IMR-90 (cell line): Measurements from ENCODE around the gene MAGI1. TPM values are rescaled to one million over a fixed set of nuclear protein-coding genes. Genes with fewer than 3 reads are reported as not detected.

Source experiments
- ATAC-seq: fragments of 200-7000 bp; cut with Tn5 transposase; 2 replicates; pipeline ENCODE4 v1.9.1; 2020; ENCODE audit warnings: low read depth, mild to moderate bottlenecking, moderate library complexity
- BruUV-seq: library from RNA; stranded (reverse); fragments of 400-500 nt; replicated peaks from 2 replicates; lab custom pipeline; 2021; lab: Mats Ljungman, UMichigan
- CTCF ChIA-PET: fragments of 300-600 bp; formaldehyde crosslinking; extraction: SDS; loops from one replicate; lab custom pipeline; 2021; ENCODE audit warnings: antibody characterized with exemption; lab: Yijun Ruan, JAX
- POLR2A ChIA-PET: fragments of 300-600 bp; sonication (Branson Sonifier 250); formaldehyde crosslinking; loops from one replicate; lab custom pipeline; 2022; ENCODE audit warnings: antibody characterized with exemption; ENCODE audit not compliant: unreplicated experiment; lab: Charles Lee
- DNase-seq: peaks from one replicate; pipeline ENCODE4 v3.0.0; 2013
- H2AFZ ChIP-seq: replicated peaks from 2 replicates; pipeline ENCODE3; 2013; ENCODE audit warnings: low read length, mild to moderate bottlenecking; ENCODE audit not compliant: poor library complexity
- H2AK5ac ChIP-seq: 2 replicates; pipeline ENCODE4 v1.6.1; 2013; ENCODE audit warnings: low read depth, low read length, inconsistent platforms
- H2AK9ac ChIP-seq: replicated peaks from 2 replicates; pipeline ENCODE3; 2013; ENCODE audit warnings: mild to moderate bottlenecking, low read depth, low read length, moderate library complexity; ENCODE audit not compliant: poor library complexity
- H2BK120ac ChIP-seq: 2 replicates; pipeline ENCODE4 v1.6.1; 2013; ENCODE audit warnings: low read depth, low read length, inconsistent platforms
- H2BK15ac ChIP-seq: 3 replicates; pipeline ENCODE4 v1.6.1; 2013; ENCODE audit warnings: low read depth, low read length, inconsistent platforms
- H2BK20ac ChIP-seq: 2 replicates; pipeline ENCODE4 v1.6.1; 2013; ENCODE audit warnings: low read depth, mild to moderate bottlenecking, inconsistent platforms, low read length, moderate library complexity
- H2BK5ac ChIP-seq: 2 replicates; pipeline ENCODE4 v1.6.1; 2013; ENCODE audit warnings: mild to moderate bottlenecking, low read depth, low read length, inconsistent platforms; ENCODE audit not compliant: poor library complexity, severe bottlenecking
- H3K14ac ChIP-seq: replicated peaks from 2 replicates; pipeline ENCODE4 v1.6.1; 2013; ENCODE audit warnings: low read depth, low read length, inconsistent platforms
- H3K18ac ChIP-seq: 2 replicates; pipeline ENCODE4 v1.6.1; 2013; ENCODE audit warnings: low read depth, low read length, control low read depth
- H3K23ac ChIP-seq: 2 replicates; pipeline ENCODE4 v1.6.1; 2013; ENCODE audit warnings: low read depth, low read length, inconsistent platforms
- H3K27ac ChIP-seq: 2 replicates; pipeline ENCODE4 v1.5.1; 2013; ENCODE audit warnings: mild to moderate bottlenecking, control low read depth, low read length; ENCODE audit not compliant: insufficient read depth
- H3K27me3 ChIP-seq: 2 replicates; pipeline ENCODE4 v1.6.1; 2013; ENCODE audit warnings: low read length; ENCODE audit not compliant: control insufficient read depth, insufficient read depth
- H3K36me3 ChIP-seq: 2 replicates; pipeline ENCODE4 v1.6.1; 2013; ENCODE audit warnings: low read length, mixed read lengths; ENCODE audit not compliant: control insufficient read depth, insufficient read depth
- H3K4ac ChIP-seq: 2 replicates; pipeline ENCODE4 v1.6.1; 2013; ENCODE audit warnings: low read depth, low read length, inconsistent platforms
- H3K4me1 ChIP-seq: 2 replicates; pipeline ENCODE4 v1.6.1; 2013; ENCODE audit warnings: low read length, mixed read lengths; ENCODE audit not compliant: control insufficient read depth, insufficient read depth
- H3K4me2 ChIP-seq: 2 replicates; pipeline ENCODE4 v1.6.1; 2013; ENCODE audit warnings: low read depth, mild to moderate bottlenecking, control low read depth, low read length, moderate library complexity
- H3K4me3 ChIP-seq: 2 replicates; pipeline ENCODE4 v1.5.1; 2013; ENCODE audit warnings: low read depth, mild to moderate bottlenecking, control low read depth, low read length, moderate library complexity; ENCODE audit not compliant: insufficient read depth
- H3K56ac ChIP-seq: 2 replicates; pipeline ENCODE4 v1.6.1; 2013; ENCODE audit warnings: low read length, inconsistent platforms; ENCODE audit not compliant: insufficient read depth; ENCODE audit errors: extremely low read depth
- H3K79me1 ChIP-seq, 2 experiments: 2 replicates each; pipeline ENCODE4 v1.6.1; 2013; ENCODE audit warnings: low read length in 2 of 2, inconsistent platforms in 1 of 2, low read depth in 1 of 2
- H3K9ac ChIP-seq: 2 replicates; pipeline ENCODE4 v1.6.1; 2013; ENCODE audit warnings: low read depth, low read length, control low read depth
- H3K9me1 ChIP-seq: 2 replicates; pipeline ENCODE4 v1.6.1; 2013; ENCODE audit warnings: low read length, inconsistent platforms; ENCODE audit not compliant: insufficient read depth
- H3K9me3 ChIP-seq: 2 replicates; pipeline ENCODE4 v1.6.1; 2013; ENCODE audit warnings: low read length; ENCODE audit not compliant: control insufficient read depth, insufficient read depth
- H4K20me1 ChIP-seq: 2 replicates; pipeline ENCODE4 v1.6.1; 2013; ENCODE audit warnings: low read length, inconsistent platforms; ENCODE audit not compliant: insufficient read depth
- H4K5ac ChIP-seq: 2 replicates; pipeline ENCODE4 v1.6.1; 2013; ENCODE audit warnings: mild to moderate bottlenecking, low read depth, low read length, control low read depth
- H4K8ac ChIP-seq, 2 experiments: 2 replicates each; pipeline ENCODE4 v1.6.1; 2013; ENCODE audit warnings: low read depth in 2 of 2, low read length in 2 of 2, control low read depth in 1 of 2, inconsistent platforms in 1 of 2
- H4K91ac ChIP-seq: 2 replicates; pipeline ENCODE4 v1.6.1; 2013; ENCODE audit warnings: low read depth, low read length, inconsistent platforms; ENCODE audit not compliant: insufficient read depth
- BHLHE40 ChIP-seq: fragments of 150-350 bp; IDR thresholded peaks from 2 replicates; pipeline ENCODE4 v1.6.1; 2016; ENCODE audit warnings: mild to moderate bottlenecking, low read depth, low read length
- CEBPB ChIP-seq: IDR thresholded peaks from 2 replicates; pipeline ENCODE4 v1.6.1; 2012; ENCODE audit warnings: low read depth, low read length, improper control_type of control experiment
- FOS ChIP-seq: fragments of 150-350 bp; IDR thresholded peaks from 2 replicates; pipeline ENCODE4 v1.6.1; 2016; ENCODE audit warnings: low read depth, low read length
- MAFK ChIP-seq: IDR thresholded peaks from 2 replicates; pipeline ENCODE4 v1.6.1; 2012; ENCODE audit warnings: low read depth, low read length, improper control_type of control experiment
- RAD21 ChIP-seq: IDR thresholded peaks from 2 replicates; pipeline ENCODE4 v1.6.1; 2012; ENCODE audit warnings: low read length, improper control_type of control experiment
- RCOR1 ChIP-seq: IDR thresholded peaks from 2 replicates; pipeline ENCODE4 v1.6.1; 2012; ENCODE audit warnings: mild to moderate bottlenecking, low read length, improper control_type of control experiment; ENCODE audit not compliant: insufficient replicate concordance
- WGBS, 2 experiments: methylation state at CpG; one replicate each; pipeline versions ENCODE4 v1.1.5 to v1.1.7; 2013; ENCODE audit warnings: missing lambda C conversion rate in 2 of 2; ENCODE audit not compliant: insufficient read length in 1 of 2; ENCODE audit errors: extremely low coverage in 2 of 2; 5-methylcytosine and 5-hydroxymethylcytosine counted together
- dilution Hi-C: fragments of 300-500 bp; cut with HindIII; formaldehyde crosslinking; loops from one replicate; pipeline ENCODE4 v1.14.3; 2018; ENCODE audit warnings: low sequenced_read_pairs; ENCODE audit not compliant: unreplicated experiment
- in situ Hi-C: fragments of 300-500 bp; cut with MboI; formaldehyde crosslinking; loops from 3 replicates; pipeline ENCODE4 v1.14.3; 2019; ENCODE audit warnings: low sequenced_read_pairs, inconsistent platforms, mixed read lengths
- intact Hi-C: fragments of 100-400 bp; cut with micrococcal nuclease; formaldehyde crosslinking; loops from 2 replicates; pipeline ENCODE4 v1.10.0; 2022
- polyA plus RNA-seq, 3 experiments: library from polyadenylated mRNA; depleted of rRNA; stranded (reverse); fragments of >200 nt; gene quantifications; 2 replicates each; pipeline ENCODE4 v1.2.3, GENCODE V29; 2012; ENCODE audit warnings: low replicate concordance in 1 of 3
- total RNA-seq: library from RNA; depleted of rRNA; stranded (reverse); fragments of >200 nt; gene quantifications from 2 replicates; pipeline ENCODE4 v1.2.3, GENCODE V29; 2012

MAGI1 gene
- total and polyA plus RNA-seq, 2 of the 4 experiments (the other 2 are of a cell fraction), result 14.5 to 24.2 TPM

- H2AFZ ChIP-seq, result no peak overlapping the region
- intact Hi-C loops (no loop called here), in situ Hi-C loops (no loop called here), dilution Hi-C loops (no loop called here)
- H2AK5ac ChIP-seq, result no peak overlapping the region
- no peak overlapping the region for H3K4me2 ChIP-seq
- peaks cover 9% of the 10 kb centered on the region; the same call in 1 of the 2 replicates for H4K20me1 ChIP-seq
- H2BK5ac ChIP-seq, result no peak overlapping the region
- no peak overlapping the region for H3K27ac ChIP-seq
- H3K4ac ChIP-seq, result no peak overlapping the region
- no peak overlapping the region for H2BK20ac ChIP-seq
- ChIA-PET CTCF (no interaction called here), POLR2A (no interaction called here)
- no peak overlapping the region for H4K8ac ChIP-seq
- H3K4me1 ChIP-seq, result peaks cover 1% of the 10 kb centered on the region; the same call in 1 of the 2 replicates
- H3K79me1 ChIP-seq, result peaks cover 9 to 27% of the 10 kb centered on the region in 2 experiments
- ATAC-seq, result no peak
- no peak overlapping the region for H2AK9ac ChIP-seq
- H2BK120ac ChIP-seq, result no peak overlapping the region
- no peak overlapping the region for H3K56ac ChIP-seq
- no peak overlapping the region for H4K91ac ChIP-seq
- H3K23ac ChIP-seq, result no peak overlapping the region
- H3K18ac ChIP-seq, result no peak overlapping the region
- H2BK15ac ChIP-seq, result no peak overlapping the region
- no TSS peak for BruUV-seq
- TF ChIP-seq MAFK (no peak), FOS (no peak), BHLHE40 (no peak), RCOR1 (no peak), CEBPB (no peak), RAD21 (no peak)
- 100% methylated on average over 1 of the region's 6 CpGs; no CpG with 5 or more reads in 1 of the 2 experiments for WGBS, 2 experiments
- H3K27me3 ChIP-seq, result no peaks in the 10 kb centered on the region
- H4K5ac ChIP-seq, result no peak overlapping the region
- no peak overlapping the region for H3K9ac ChIP-seq
- no peaks in the 10 kb centered on the region for H3K9me3 ChIP-seq
- H3K9me1 ChIP-seq, result peaks cover 7% of the 10 kb centered on the region
- H3K4me3 ChIP-seq, result no peak overlapping the region
- H3K36me3 ChIP-seq, result no peaks in the 10 kb centered on the region
- H3K14ac ChIP-seq, result no peak overlapping the region
- no peak for DNase-seq
Measured at GRCh38 chr3:65617787-65618186, 420.9 kb downstream of the MAGI1 start.
